Small intestine (tissue), 16 donors: Measurements from ENCODE around the gene SH3BGRL2. TPM values are rescaled to one million over a fixed set of nuclear protein-coding genes. Genes with fewer than 3 reads are reported as not detected.

ENCODE experiments used
- DNase-seq, 2 donors: peaks; one replicate each; pipeline versions ENCODE4 v3.0.0 to v3.0.0-alpha.2; 2013
- FAIRE-seq: peaks from 2 replicates; lab custom pipeline; 2012; peaks lifted over from hg19 to GRCh38; lab: Jason Lieb, UNC
- H3K27ac ChIP-seq, 3 donors: one replicate each; pipeline ENCODE4 v1.5.1; 2013; ENCODE audit warnings: low read length in 2 of 3, mild to moderate bottlenecking in 2 of 3, control low read depth in 1 of 3, inconsistent platforms in 1 of 3, low read depth in 1 of 3, moderate library complexity in 1 of 3
- H3K27me3 ChIP-seq, 3 donors: one replicate each; pipeline ENCODE4 v1.6.1; 2013; ENCODE audit warnings: low read length in 3 of 3, inconsistent platforms in 1 of 3; ENCODE audit not compliant: control insufficient read depth in 3 of 3, insufficient read depth in 3 of 3
- H3K36me3 ChIP-seq, 3 donors: one replicate each; pipeline ENCODE4 v1.6.1; 2013; ENCODE audit warnings: low read length in 3 of 3, inconsistent platforms in 1 of 3, low read depth in 1 of 3, mild to moderate bottlenecking in 1 of 3, moderate library complexity in 1 of 3; ENCODE audit not compliant: control insufficient read depth in 3 of 3, insufficient read depth in 2 of 3
- H3K4me1 ChIP-seq, 3 donors: one replicate each; pipeline ENCODE4 v1.6.1; 2013; ENCODE audit warnings: low read length in 2 of 3, inconsistent platforms in 1 of 3, low read depth in 1 of 3, mild to moderate bottlenecking in 1 of 3, moderate library complexity in 1 of 3; ENCODE audit not compliant: control insufficient read depth in 3 of 3, insufficient read depth in 2 of 3
- H3K4me3 ChIP-seq, 3 donors: one replicate each; pipeline ENCODE4 v1.5.1; 2013; ENCODE audit warnings: low read length in 3 of 3, control low read depth in 1 of 3, inconsistent platforms in 1 of 3, low read depth in 1 of 3, mild to moderate bottlenecking in 1 of 3, moderate library complexity in 1 of 3
- H3K9me3 ChIP-seq, 2 donors: one replicate each; pipeline ENCODE4 v1.6.1; 2013; ENCODE audit warnings: low read depth in 1 of 2, low read length in 1 of 2; ENCODE audit not compliant: control insufficient read depth in 2 of 2, insufficient read depth in 1 of 2
- WGBS, 3 donors: extraction: QIAGEN DNeasy Blood & Tissue Kit; methylation state at CpG; one replicate each; pipeline ENCODE4 v1.1.7; 2013; 5-methylcytosine and 5-hydroxymethylcytosine counted together
- long read RNA-seq, 10 donors: transcript quantifications; one replicate each; lab custom pipeline, GENCODE V29; 2026
- polyA plus RNA-seq, 4 donors: library from polyadenylated mRNA; stranded (reverse) in 3 of 4; unstranded in 1 of 4; fragments of 200-250 nt in 3 of 4; fragments of 120-200 nt in 1 of 4; gene quantifications; one replicate each; pipeline versions ENCODE4 v1.2.1 to v1.2.3, GENCODE V29; 2013
- donor health status: healthy with polysubstance abuse.
- donor health status: control.
- donor health status: control.
- donor health status: Bipolar disorder and iron deficiency.
- donor health status: healthy.

The SH3BGRL2 gene
- polyA plus RNA-seq = 10 to 100 TPM; 31.9 to 54.6 (median 38.7) TPM
- long read RNA-seq, donor 1, full-length matches to known transcripts = 28 of 39 reads
- long read RNA-seq, donor 1, partial matches to known transcripts = 11 of 39 reads
- long read RNA-seq, donor 1, other reads (novel, unspliced or antisense) = 0 of 39 reads
- long read RNA-seq, donor 2, full-length matches to known transcripts = 7 of 7 reads
- long read RNA-seq, donor 2, partial matches to known transcripts = 0 of 7 reads
- long read RNA-seq, donor 2, other reads (novel, unspliced or antisense) = 0 of 7 reads
- long read RNA-seq, donor 3, full-length matches to known transcripts = 15 of 20 reads
- long read RNA-seq, donor 3, partial matches to known transcripts = 5 of 20 reads
- long read RNA-seq, donor 3, other reads (novel, unspliced or antisense) = 0 of 20 reads
- long read RNA-seq, donor 4, full-length matches to known transcripts = 1 of 1 reads
- long read RNA-seq, donor 4, partial matches to known transcripts = 0 of 1 reads
- long read RNA-seq, donor 4, other reads (novel, unspliced or antisense) = 0 of 1 reads
- long read RNA-seq, donor 5, full-length matches to known transcripts = 4 of 4 reads
- long read RNA-seq, donor 5, partial matches to known transcripts = 0 of 4 reads
- long read RNA-seq, donor 5, other reads (novel, unspliced or antisense) = 0 of 4 reads
- long read RNA-seq, donor 6, full-length matches to known transcripts = 7 of 12 reads
- long read RNA-seq, donor 6, partial matches to known transcripts = 5 of 12 reads
- long read RNA-seq, donor 6, other reads (novel, unspliced or antisense) = 0 of 12 reads
- long read RNA-seq, donor 7 = 0 reads
- long read RNA-seq, donor 8, full-length matches to known transcripts = 1 of 1 reads
- long read RNA-seq, donor 8, partial matches to known transcripts = 0 of 1 reads
- long read RNA-seq, donor 8, other reads (novel, unspliced or antisense) = 0 of 1 reads
- long read RNA-seq, donor 9 = 0 reads
- long read RNA-seq, donor 10, full-length matches to known transcripts = 15 of 83 reads
- long read RNA-seq, donor 10, partial matches to known transcripts = 68 of 83 reads
- long read RNA-seq, donor 10, other reads (novel, unspliced or antisense) = 0 of 83 reads

DNA sequence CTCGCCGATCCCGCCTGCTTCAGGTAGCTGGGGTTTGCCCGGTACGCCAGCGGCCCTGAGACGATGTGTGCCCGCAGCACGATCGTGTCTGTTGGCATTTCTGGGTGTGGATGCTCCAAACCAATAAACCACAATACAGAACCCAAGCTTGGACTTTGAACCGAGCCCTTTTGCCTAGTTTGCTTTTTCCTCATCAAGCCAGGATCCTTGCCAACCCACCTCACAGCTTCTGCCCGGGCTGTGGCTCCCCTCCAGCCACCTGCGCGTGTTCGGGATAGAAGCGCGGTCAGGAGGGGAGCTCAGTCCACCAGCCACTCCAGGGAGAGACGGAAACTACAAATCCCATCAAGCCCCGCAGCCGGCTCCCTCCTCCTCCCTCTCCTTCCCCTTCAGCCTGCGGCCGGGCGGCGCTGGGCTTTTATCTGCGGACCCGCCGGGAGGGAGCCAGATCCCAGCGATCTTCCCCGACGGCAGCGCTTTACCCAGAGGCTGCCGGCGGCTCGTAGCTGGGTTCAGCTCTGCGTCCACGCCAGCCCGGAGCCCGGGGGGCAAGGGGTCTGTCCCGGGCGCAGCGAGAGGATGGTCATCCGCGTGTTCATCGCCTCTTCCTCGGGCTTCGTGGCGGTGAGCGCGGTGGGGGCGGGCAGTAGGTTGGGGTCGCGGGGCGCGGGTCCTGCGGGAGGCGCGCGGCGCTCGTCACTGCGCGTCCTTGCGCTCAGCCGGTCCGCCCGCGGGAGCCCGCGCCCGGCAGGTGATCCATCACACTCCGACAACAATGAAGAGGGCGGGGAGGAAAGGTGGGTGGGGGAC, at the start of gene SH3BGRL2:
Gene SH3BGRL2, plus strand, starts transcription at position 447 of the 810 bp plus-strand sequence. Its CDS starts 133 bp downstream, at position 580.
- DNase-seq (peak; percentile 95 to 100), FAIRE-seq (no peak)
- Histone ChIP-seq H3K27me3 (no peaks in the 10 kb centered on the region), H3K4me3 (peak within 1 kb of the TSS; percentile 50 to 93 (median 87)), H3K4me1 (peaks cover 0 to 7% (median 6%) of the 10 kb centered on the region in 3 donors), H3K9me3 (no peaks in the 10 kb centered on the region), H3K27ac (peak within 1 kb of the TSS; percentile 89 to 98 (median 91)), H3K36me3 (no peaks in the 10 kb centered on the region)
- 1 to 2% (median 1%) methylated on average over 57 to 71 of the region's 72 CpGs for WGBS, 3 donors

DNA sequence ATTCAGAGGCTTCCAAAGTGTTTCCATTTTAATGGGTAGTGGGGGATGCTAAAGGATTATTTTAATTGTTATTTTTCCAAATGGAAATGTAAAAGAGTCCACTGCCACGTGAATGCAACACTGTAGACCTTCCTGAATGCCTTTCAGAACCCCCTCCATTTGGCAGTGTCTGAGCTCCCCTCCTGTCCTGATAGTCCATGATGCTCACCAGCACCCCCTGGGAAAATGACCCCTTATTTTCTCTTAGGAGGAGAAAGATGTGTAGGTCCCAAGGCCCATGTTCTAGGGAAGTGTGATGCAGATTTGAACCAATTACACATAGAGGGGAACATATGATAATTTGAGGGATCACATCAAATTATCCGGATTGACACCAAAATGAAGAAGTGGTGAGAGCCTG, 46.8 kb upstream of the SH3BGRL2 start:
- Histone ChIP-seq H3K27me3 (no peaks in the 10 kb centered on the region), H3K27ac (no peak overlapping the region), H3K36me3 (no peaks in the 10 kb centered on the region), H3K4me3 (no peak overlapping the region), H3K9me3 (no peaks in the 10 kb centered on the region), H3K4me1 (no peaks in the 10 kb centered on the region)
- no peak for DNase-seq
- 73 to 79% (median 78%) methylated on average over 2 of the region's 2 CpGs for WGBS, 3 donors
- FAIRE-seq = no peak

- no peaks in the 10 kb centered on the region for H3K36me3 ChIP-seq
- FAIRE-seq = no peak
- H3K27me3 ChIP-seq = no peaks in the 10 kb centered on the region
- H3K27ac ChIP-seq = no peak overlapping the region
- H3K9me3 ChIP-seq = no peaks in the 10 kb centered on the region
- peak; percentile 59 to 68 for DNase-seq
- H3K4me3 ChIP-seq = no peak overlapping the region
- H3K4me1 ChIP-seq = no peaks in the 10 kb centered on the region
Measured at GRCh38 chr6:79586548-79586947, 44.6 kb upstream of the SH3BGRL2 start.

DNA sequence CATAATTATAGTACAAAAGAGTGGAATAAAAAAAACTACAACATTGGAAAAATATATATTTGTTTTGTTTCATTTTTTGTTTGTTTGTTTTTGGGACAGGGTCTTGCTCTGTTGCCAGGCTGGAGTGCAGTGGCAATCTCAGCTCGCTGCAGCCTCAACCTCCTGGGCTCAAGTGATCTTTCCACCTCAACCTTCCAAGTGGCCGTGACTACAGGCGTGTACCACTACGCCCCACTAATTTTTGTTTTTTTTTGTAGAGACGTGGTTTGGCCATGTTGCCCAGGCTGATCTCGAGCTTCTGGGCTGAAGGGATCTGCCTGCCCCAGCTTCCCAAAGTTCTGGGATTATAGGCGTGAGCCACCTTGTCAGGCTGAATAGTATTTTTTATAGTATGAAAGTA, 41.4 kb upstream of the SH3BGRL2 start:
- no peak for FAIRE-seq
- H3K27me3 ChIP-seq = no peaks in the 10 kb centered on the region
- H3K36me3 ChIP-seq = no peaks in the 10 kb centered on the region
- H3K4me1 ChIP-seq = no peaks in the 10 kb centered on the region
- DNase-seq = no peak
- no peak overlapping the region for H3K27ac ChIP-seq
- H3K4me3 ChIP-seq = no peak overlapping the region
- no peaks in the 10 kb centered on the region for H3K9me3 ChIP-seq
- WGBS, 3 donors = 76 to 89% (median 83%) methylated on average over 7 of the region's 7 CpGs

DNA sequence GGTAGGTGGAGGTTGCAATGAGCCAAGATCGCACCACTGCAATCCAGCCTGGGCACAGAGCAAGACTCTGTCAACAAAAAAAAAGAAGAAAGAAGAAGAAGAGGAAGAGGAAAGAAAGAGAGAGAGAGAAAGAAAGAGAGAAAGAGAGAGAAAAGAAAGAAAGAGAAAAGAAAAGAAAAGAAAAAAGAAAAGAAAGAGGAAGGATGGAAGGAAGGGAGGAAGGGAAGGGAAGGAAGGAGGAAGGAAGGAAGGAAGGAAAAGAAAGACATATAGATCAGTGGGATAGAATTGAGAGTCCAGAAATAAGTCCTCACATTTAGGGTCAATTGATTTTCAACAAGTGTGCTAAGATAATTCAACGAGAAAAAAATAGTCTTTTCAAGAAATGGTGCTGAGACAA, 34.0 kb upstream of the SH3BGRL2 start:
- Histone ChIP-seq H3K4me1 (peaks cover 0 to 19% (median 2%) of the 10 kb centered on the region in 3 donors), H3K4me3 (no peak overlapping the region), H3K27ac (no peak overlapping the region), H3K27me3 (no peaks in the 10 kb centered on the region), H3K9me3 (no peaks in the 10 kb centered on the region), H3K36me3 (no peaks in the 10 kb centered on the region)
- DNase-seq = no peak
- no peak for FAIRE-seq
- 94 to 98% (median 96%) methylated on average over 2 of the region's 2 CpGs for WGBS, 3 donors

DNA sequence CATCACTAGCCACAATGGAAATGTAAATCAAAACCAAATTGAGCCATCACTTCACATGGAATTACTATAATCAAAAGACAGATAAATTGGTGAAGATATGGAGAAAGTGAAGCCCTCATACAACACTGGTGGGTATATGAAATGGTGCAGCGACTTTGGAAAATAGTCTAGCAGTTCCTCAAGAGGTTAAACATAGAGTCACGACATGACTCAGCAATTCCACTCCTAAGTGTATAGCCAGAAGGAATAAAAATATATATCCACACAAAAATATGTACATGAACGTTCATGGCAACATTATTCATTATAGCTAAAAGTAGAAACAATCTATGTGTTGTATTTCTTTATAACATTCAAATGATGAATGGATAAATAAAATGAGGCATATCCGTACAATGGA, 33.1 kb upstream of the SH3BGRL2 start:
- Histone ChIP-seq H3K27ac (no peak overlapping the region), H3K27me3 (no peaks in the 10 kb centered on the region), H3K4me3 (no peak overlapping the region), H3K9me3 (no peaks in the 10 kb centered on the region), H3K4me1 (peaks cover 0 to 22% (median 2%) of the 10 kb centered on the region in 3 donors), H3K36me3 (no peaks in the 10 kb centered on the region)
- 81 to 90% (median 89%) methylated on average over 4 of the region's 4 CpGs for WGBS, 3 donors
- FAIRE-seq = no peak
- DNase-seq = no peak

GRCh38 chr6:79599725-79600259, 31.3 kb upstream of the SH3BGRL2 start:
- H3K36me3 ChIP-seq = no peaks in the 10 kb centered on the region
- FAIRE-seq = no peak
- 13 to 60% (median 23%) methylated on average over 5 of the region's 5 CpGs for WGBS, 3 donors
- H3K27me3 ChIP-seq = no peaks in the 10 kb centered on the region
- peak; percentile 73 to 75 for DNase-seq
- no peak overlapping the region for H3K4me3 ChIP-seq
- peaks cover 0 to 28% (median 2%) of the 10 kb centered on the region in 3 donors for H3K4me1 ChIP-seq
- H3K27ac ChIP-seq = peak overlapping the region in 1 of 3 donors; percentile 61
- no peaks in the 10 kb centered on the region for H3K9me3 ChIP-seq
